ENCODE data around the gene USP15. TPM values are rescaled to one million over a fixed set of nuclear protein-coding genes. Genes with fewer than 3 reads are reported as not detected.

USP15 gene
- total and polyA plus RNA-seq, 2 of the 8 experiments (the other 6 are each of a cell fraction or from before 2014, with no cell fraction given) = 12.7 to 38.6 TPM

- Histone ChIP-seq H3K27ac (ENCODE audit: low read depth, low read length) (no peak overlapping the region), H3K79me1 (ENCODE audit: low read depth, low read length) (peaks cover 3% of the 10 kb centered on the region), H3K18ac (ENCODE audit: extremely low read depth, low read length) (no peak overlapping the region), H3K56ac (replicated peaks; ENCODE audit: insufficient read length, low read depth, low read length) (no peak overlapping the region), H3K79me2 (ENCODE audit: control insufficient read depth in 1 of 2, insufficient read depth in 2 of 2, low read length in 2 of 2) (peaks cover 0 to 47% of the 10 kb centered on the region in 2 experiments; a peak in 2 of 4 replicates), H4K20me1 (replicated peaks in 1 of 2; ENCODE audit: control insufficient read depth in 1 of 2, insufficient read depth in 2 of 2, low read length in 2 of 2) (peaks cover 0 to 4% of the 10 kb centered on the region in 2 experiments), H3K27me3 (replicated peaks in 1 of 4; ENCODE audit: control insufficient read depth in 3 of 4, extremely low read depth in 1 of 4, insufficient read depth in 3 of 4, low read length in 3 of 4) (no peaks in the 10 kb centered on the region), H2BK20ac (ENCODE audit: low read length) (no peak overlapping the region), H2BK15ac (ENCODE audit: low read length) (no peak overlapping the region), H2AFZ (ENCODE audit: low read length) (no peak overlapping the region), H4K8ac (ENCODE audit: extremely low read depth, insufficient read depth, low read length) (no peak overlapping the region), H3K23me2 (ENCODE audit: low read depth, low read length) (no peaks in the 10 kb centered on the region), H2AK5ac (ENCODE audit: low read depth, low read length) (no peak overlapping the region), H2BK12ac (ENCODE audit: low read depth, low read length) (no peak overlapping the region), H2BK5ac (ENCODE audit: low read depth, low read length) (no peak overlapping the region), H3K4me2 (ENCODE audit: insufficient read depth in 1 of 2, low read depth in 2 of 2, low read length in 2 of 2) (no peak overlapping the region), H3K36me3 (ENCODE audit: control insufficient read depth in 2 of 4, insufficient read depth in 4 of 4, low read length in 3 of 4) (no peaks in the 10 kb centered on the region), H3K9me3 (ENCODE audit: insufficient read depth in 2 of 2, low read depth in 1 of 2, low read length in 1 of 2) (no peaks in the 10 kb centered on the region), H2BK120ac (replicated peaks; ENCODE audit: low read depth, low read length) (no peak overlapping the region), H3K9ac (replicated peaks in 1 of 4; ENCODE audit: extremely low read depth in 1 of 4, low read depth in 3 of 4, low read length in 3 of 4) (no peak overlapping the region), H3K4me1 (replicated peaks in 1 of 4; ENCODE audit: control insufficient read depth in 3 of 4, insufficient read depth in 4 of 4, low read length in 3 of 4) (no peaks in the 10 kb centered on the region), H4K91ac (replicated peaks; ENCODE audit: insufficient read length, low read length) (no peak overlapping the region), H3K14ac (ENCODE audit: insufficient read length) (no peak overlapping the region), H4K5ac (ENCODE audit: insufficient read length, low read depth, low read length) (no peak overlapping the region), H3K4ac (replicated peaks; ENCODE audit: insufficient read length, low read depth, low read length) (no peak overlapping the region), H3K4me3 (ENCODE audit: extremely low read depth in 1 of 4, insufficient read depth in 2 of 4, low read depth in 3 of 4, low read length in 4 of 4) (no peak overlapping the region), H3K23ac (ENCODE audit: insufficient read length) (no peak overlapping the region)
- DNase-seq (ENCODE audit: low read depth in 1 of 2, low spot score in 2 of 2) = no peak
- POLR2A ChIA-PET (ENCODE audit: partially characterized antibody) = no interaction called here
- FAIRE-seq = no peak
- CTCF ChIA-PET (ENCODE audit: partially characterized antibody) = no interaction called here
- WGBS, 2 experiments (ENCODE audit: extremely low coverage in 1 of 2, insufficient coverage in 1 of 2, insufficient read length in 1 of 2, insufficient replicate concordance in 2 of 2, low coverage in 1 of 2, low lambda C conversion rate in 2 of 2, missing lambda C conversion rate in 1 of 2) = 96% methylated on average over 1 of the region's 1 CpG; no CpG with 5 or more reads in 1 of the 2 experiments
- TF ChIP-seq CHD7 (IDR thresholded peaks at IDR 0.05; ENCODE audit: insufficient replicate concordance, low read length) = no peak
These were observed 18.9 kb downstream of the USP15 start for GRCh38 chr12:62279058-62279457.

Data from H1 (cell line).